Stimulated activated CD8-positive, alpha-beta memory T cell treated with anti-CD3 and anti-CD28 coated beads, Interleukin-7, amount 100 ng/mL, for 1 hour (primary cell): ENCODE data around the gene OXSR1.
"Not testable (repeated sequence)": the region's sequence is repeated elsewhere in the genome, so short reads cannot be mapped to it uniquely, and the experiment has no call there.

ENCODE experiments used
- DNase-seq, 2 donors: peaks; one replicate each; pipeline ENCODE4 v3.0.0-alpha.2; 2020; ENCODE audit warnings: low read depth in 2 of 2

The OXSR1 gene

DNA sequence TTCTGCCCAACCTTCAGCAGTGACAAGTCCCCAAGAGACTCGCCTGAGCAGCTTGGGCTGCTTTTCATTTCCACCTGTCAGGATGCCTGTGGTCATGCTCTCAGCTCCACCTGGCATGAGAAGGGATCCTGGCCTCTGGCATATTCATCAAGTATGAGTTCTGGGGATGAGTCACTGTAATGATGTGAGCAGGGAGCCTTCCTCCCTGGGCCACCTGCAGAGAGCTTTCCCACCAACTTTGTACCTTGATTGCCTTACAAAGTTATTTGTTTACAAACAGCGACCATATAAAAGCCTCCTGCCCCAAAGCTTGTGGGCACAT, 23.4 kb upstream of the OXSR1 start:
- DNase-seq: no peak

GRCh38 chr3:38142959-38143358, 22.4 kb upstream of the OXSR1 start:
- DNase-seq: no peak

DNA sequence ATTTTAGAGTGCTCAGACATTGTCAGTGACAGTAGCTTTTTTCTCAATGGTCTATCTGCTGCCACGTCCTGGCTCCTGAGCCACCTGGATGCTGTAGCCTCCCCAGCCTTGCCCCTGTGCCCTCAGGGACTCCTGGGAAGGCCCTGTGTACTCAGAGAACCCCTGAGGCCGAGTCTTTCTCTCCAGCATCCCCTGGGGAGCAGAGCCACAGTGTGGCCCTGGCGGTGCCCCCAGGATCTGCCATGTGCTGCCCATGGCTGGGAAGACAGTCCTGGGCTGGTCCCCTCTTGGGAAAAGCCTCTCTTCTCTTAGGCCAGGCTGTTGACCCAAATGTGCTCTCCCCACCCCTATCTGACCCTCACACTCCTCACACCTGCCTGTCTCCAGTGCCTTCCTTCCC, 21.8 kb upstream of the OXSR1 start:
- no peak for DNase-seq

GRCh38 chr3:38146504-38146903, 18.8 kb upstream of the OXSR1 start:
- DNase-seq: no peak

- no peak for DNase-seq
These were observed 17.9 kb upstream of the OXSR1 start for GRCh38 chr3:38147421-38147820.

- no peak for DNase-seq
These were observed 16.9 kb upstream of the OXSR1 start for GRCh38 chr3:38148311-38148882.

GRCh38 chr3:38149708-38150107, 15.6 kb upstream of the OXSR1 start:
- no peak for DNase-seq

- no peak for DNase-seq
These were observed 14.4 kb upstream of the OXSR1 start for GRCh38 chr3:38150780-38151528.

- no peak for DNase-seq
These were observed 13.6 kb upstream of the OXSR1 start for GRCh38 chr3:38151667-38152265.

GRCh38 chr3:38152609-38153008, 12.7 kb upstream of the OXSR1 start:
- DNase-seq: no peak

- DNase-seq: no peak
These were observed 12.1 kb upstream of the OXSR1 start for GRCh38 chr3:38153221-38153620.

GRCh38 chr3:38154033-38154494, 11.3 kb upstream of the OXSR1 start:
- no peak for DNase-seq

GRCh38 chr3:38154625-38155255, 10.6 kb upstream of the OXSR1 start:
- no peak for DNase-seq

- DNase-seq: no peak
These were observed 9.5 kb upstream of the OXSR1 start for GRCh38 chr3:38155825-38156224.

GRCh38 chr3:38157117-38157516, 8.2 kb upstream of the OXSR1 start:
- no peak for DNase-seq

GRCh38 chr3:38157595-38157994, 7.7 kb upstream of the OXSR1 start:
- DNase-seq: no peak

- DNase-seq: no peak
These were observed 6.9 kb upstream of the OXSR1 start for GRCh38 chr3:38158472-38158871.

GRCh38 chr3:38160704-38161103, 4.6 kb upstream of the OXSR1 start:
- not testable (repeated sequence) for DNase-seq

DNA sequence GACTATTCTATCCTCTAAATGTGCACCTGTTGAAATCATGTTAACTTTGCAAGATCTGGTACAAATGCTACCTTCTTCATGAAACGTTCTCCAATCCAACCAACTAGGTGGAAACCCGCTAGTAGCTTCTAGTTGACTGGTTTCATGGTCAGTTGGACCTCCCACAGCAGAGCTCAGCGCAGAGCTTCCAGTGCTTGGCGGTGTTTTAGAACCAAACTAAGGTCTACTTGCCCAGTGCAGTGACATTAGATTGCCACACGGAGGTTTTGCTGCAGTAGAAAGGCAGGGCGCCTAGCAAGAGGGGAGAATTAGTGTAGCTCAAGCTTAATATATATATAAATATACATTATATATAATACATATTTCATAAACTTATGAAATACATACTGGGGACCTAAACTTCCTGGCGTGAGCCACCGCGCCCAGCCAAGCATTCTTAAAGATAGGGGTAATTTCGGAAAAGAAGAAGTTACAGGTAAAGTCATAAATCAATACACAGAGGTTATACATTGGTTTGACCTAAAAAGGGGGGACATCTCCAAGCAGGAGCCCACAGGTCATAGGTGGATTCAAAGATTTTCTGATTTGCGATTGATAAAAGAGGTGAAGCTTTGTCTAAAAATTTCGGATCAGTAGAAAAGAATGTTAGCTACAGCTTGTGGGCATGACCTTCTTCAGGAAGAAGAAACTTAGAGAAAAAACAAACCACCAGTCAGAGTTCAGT, 2.1 kb upstream of the OXSR1 start:
- no peak for DNase-seq

- DNase-seq: no peak
These were observed 1.3 kb upstream of the OXSR1 start for GRCh38 chr3:38163841-38164642.

- no peak for DNase-seq
These were observed 740 bp upstream of the OXSR1 start for GRCh38 chr3:38164643-38164951.
